ENCODE data around the gene FXYD1.

Gene FXYD1

GRCh38 chr19:35115177-35115951, 23.3 kb upstream of the FXYD1 start, which contains the start of gene FXYD3:
TSS of gene FXYD3 (plus strand) at chr19:35115823. CDS start at chr19:35119377, 3,554 bp downstream.
- Mint-ChIP-seq H3K27ac (peak within 1 kb of the TSS; percentile 72), H3K4me1 (ENCODE audit: low read depth) (peaks cover 50% of the 10 kb centered on the region), H3K36me3 (ENCODE audit: low read depth) (no peaks in the 10 kb centered on the region), H3K4me3 (peak within 1 kb of the TSS; percentile 61), H3K27me3 (peaks cover 41% of the 10 kb centered on the region), H3K9me3 (no peaks in the 10 kb centered on the region)
- intact Hi-C loops (cut with micrococcal nuclease) = no loop called here

- Mint-ChIP-seq H3K27ac (peak overlapping the region; percentile 21), H3K4me1 (ENCODE audit: low read depth) (peaks cover 54% of the 10 kb centered on the region), H3K4me3 (no peak overlapping the region), H3K9me3 (no peaks in the 10 kb centered on the region), H3K27me3 (peaks cover 41% of the 10 kb centered on the region), H3K36me3 (ENCODE audit: low read depth) (no peaks in the 10 kb centered on the region)
- intact Hi-C loops (cut with micrococcal nuclease) = no loop called here
Measured at GRCh38 chr19:35116072-35116801, 22.4 kb upstream of the FXYD1 start.

GRCh38 chr19:35117116-35117515, 21.5 kb upstream of the FXYD1 start:
- intact Hi-C loops (cut with micrococcal nuclease) = no loop called here
- Mint-ChIP-seq H3K27ac (peak overlapping the region; percentile 21), H3K4me3 (no peak overlapping the region), H3K9me3 (no peaks in the 10 kb centered on the region), H3K27me3 (peaks cover 41% of the 10 kb centered on the region), H3K36me3 (ENCODE audit: low read depth) (no peaks in the 10 kb centered on the region), H3K4me1 (ENCODE audit: low read depth) (peaks cover 61% of the 10 kb centered on the region)

DNA sequence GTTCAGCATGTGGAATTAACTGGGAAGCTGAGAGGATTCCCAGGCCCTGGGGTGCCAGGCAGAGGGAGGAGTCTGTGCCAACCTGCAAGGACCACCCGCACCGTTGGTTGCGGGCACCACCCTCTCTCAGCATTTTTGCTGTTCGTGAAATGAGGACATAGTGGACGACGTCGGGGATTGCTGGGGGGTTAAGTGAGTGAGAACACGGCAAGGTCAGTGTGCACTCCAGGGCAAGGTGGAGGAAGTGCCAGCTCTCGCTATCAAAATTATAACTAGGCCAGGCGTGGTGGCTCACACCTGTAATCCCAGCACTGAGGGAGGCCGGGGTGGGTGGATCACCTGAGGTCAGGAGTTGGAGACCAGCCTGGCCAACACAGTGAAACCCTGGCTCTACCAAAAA, 20.8 kb upstream of the FXYD1 start:
- peak overlapping the region; percentile 80 for H3K27ac Mint-ChIP-seq
- no peaks in the 10 kb centered on the region for H3K9me3 Mint-ChIP-seq
- intact Hi-C loops (cut with micrococcal nuclease) = no loop called here
- peaks cover 41% of the 10 kb centered on the region for H3K27me3 Mint-ChIP-seq
- H3K36me3 Mint-ChIP-seq (ENCODE audit: low read depth) = no peaks in the 10 kb centered on the region
- H3K4me3 Mint-ChIP-seq = no peak overlapping the region
- peaks cover 66% of the 10 kb centered on the region for H3K4me1 Mint-ChIP-seq (ENCODE audit: low read depth)

DNA sequence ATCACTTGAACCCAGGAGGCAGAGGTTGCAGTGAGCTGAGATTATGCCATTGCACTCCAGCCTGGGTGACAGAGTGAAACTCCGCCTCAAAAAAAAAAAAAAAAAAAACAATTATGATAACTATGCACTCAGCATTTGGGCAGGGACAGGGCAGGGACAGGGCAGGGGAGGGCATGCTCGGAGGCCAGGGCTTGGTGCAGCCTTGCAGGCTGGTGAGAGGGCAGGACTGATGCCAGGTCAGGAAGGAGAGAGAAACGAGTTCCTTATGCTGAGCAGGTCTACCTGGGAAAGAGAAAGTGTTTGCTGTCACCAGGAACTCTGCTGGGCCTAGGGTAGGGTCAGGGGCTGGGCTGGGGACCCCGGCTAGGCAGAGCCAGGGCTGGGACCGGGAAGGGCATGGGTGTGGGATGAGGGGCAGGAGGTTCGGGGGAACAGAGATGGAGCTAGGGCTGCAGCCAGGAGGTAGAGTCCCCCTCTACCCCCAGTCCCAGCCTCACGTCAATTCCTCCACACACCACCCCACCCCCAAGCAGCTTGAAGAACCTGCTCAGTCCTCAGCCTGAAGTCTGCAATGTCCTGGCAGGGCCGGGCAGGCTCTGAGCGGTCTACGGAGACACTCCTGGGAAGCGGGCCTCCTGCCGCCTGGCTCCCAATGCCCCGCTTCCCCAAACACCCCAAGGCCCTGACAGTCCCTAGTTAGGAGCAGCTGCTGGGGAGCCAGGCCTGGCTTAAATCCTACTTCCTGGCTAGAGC, 20.2 kb upstream of the FXYD1 start:
- Mint-ChIP-seq H3K36me3 (ENCODE audit: low read depth) (no peaks in the 10 kb centered on the region), H3K4me1 (ENCODE audit: low read depth) (peaks cover 70% of the 10 kb centered on the region), H3K27me3 (peaks cover 41% of the 10 kb centered on the region), H3K9me3 (no peaks in the 10 kb centered on the region), H3K27ac (peak overlapping the region; percentile 80), H3K4me3 (peak overlapping the region; percentile 51)
- intact Hi-C loops (cut with micrococcal nuclease) = no loop called here

DNA sequence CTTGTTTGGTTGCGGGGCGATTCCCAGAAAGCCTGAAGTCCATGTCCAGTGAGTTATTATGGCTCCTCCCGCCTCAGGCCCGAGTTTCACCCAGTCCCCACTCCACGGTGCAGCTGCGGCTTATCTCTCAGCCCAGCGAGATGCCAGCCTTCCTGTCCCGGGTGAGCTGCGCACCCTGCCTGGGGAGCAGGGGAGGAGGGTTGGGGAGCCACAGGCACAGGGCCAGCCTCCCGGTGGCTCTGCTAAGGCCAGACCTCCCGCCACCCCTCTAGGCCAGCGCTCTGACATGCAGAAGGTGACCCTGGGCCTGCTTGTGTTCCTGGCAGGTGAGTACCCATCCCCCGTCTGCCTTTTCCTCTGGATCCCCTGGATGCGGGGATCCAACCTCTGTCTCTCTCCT, 19.5 kb upstream of the FXYD1 start:
- intact Hi-C loops (cut with micrococcal nuclease) = no loop called here
- H3K27ac Mint-ChIP-seq = peak overlapping the region; percentile 80
- peaks cover 72% of the 10 kb centered on the region for H3K4me1 Mint-ChIP-seq (ENCODE audit: low read depth)
- H3K9me3 Mint-ChIP-seq = no peaks in the 10 kb centered on the region
- H3K27me3 Mint-ChIP-seq = peaks cover 41% of the 10 kb centered on the region
- H3K36me3 Mint-ChIP-seq (ENCODE audit: low read depth) = peaks cover 2% of the 10 kb centered on the region
- H3K4me3 Mint-ChIP-seq = no peak overlapping the region

GRCh38 chr19:35119578-35120155, 19.0 kb upstream of the FXYD1 start:
- peak overlapping the region; percentile 80 for H3K27ac Mint-ChIP-seq
- intact Hi-C loops (cut with micrococcal nuclease) = no loop called here

DNA sequence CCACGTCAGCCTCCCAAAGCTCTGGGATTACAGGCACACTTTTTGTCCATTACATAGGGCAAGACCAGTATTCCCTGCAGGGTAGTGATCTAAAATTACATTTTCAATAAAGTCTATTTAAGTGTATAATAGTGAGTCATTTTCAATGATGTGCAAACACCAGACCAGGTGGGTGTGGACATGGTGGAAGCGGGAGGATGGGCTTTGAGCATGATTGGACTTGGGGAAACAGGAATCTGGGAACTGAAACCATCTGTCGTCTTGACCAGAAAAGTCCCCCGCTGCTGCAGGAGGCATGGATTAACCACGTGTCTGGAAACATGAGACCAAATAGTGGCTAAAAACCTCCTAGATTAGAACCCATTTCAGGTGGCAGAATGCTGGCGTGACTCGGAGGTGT, 18.1 kb upstream of the FXYD1 start:
- intact Hi-C loops (cut with micrococcal nuclease) = no loop called here
- H3K27ac Mint-ChIP-seq = peak overlapping the region; percentile 80
- no peaks in the 10 kb centered on the region for H3K9me3 Mint-ChIP-seq
- H3K4me1 Mint-ChIP-seq (ENCODE audit: low read depth) = peaks cover 74% of the 10 kb centered on the region
- H3K36me3 Mint-ChIP-seq (ENCODE audit: low read depth) = peaks cover 5% of the 10 kb centered on the region
- H3K27me3 Mint-ChIP-seq = peaks cover 33% of the 10 kb centered on the region
- H3K4me3 Mint-ChIP-seq = no peak overlapping the region

More at GRCh38 chr19:35119578-35120155, 19.0 kb upstream of the FXYD1 start:
- H3K9me3 Mint-ChIP-seq = no peaks in the 10 kb centered on the region
- H3K4me1 Mint-ChIP-seq (ENCODE audit: low read depth) = peaks cover 73% of the 10 kb centered on the region
- H3K4me3 Mint-ChIP-seq = no peak overlapping the region
- H3K36me3 Mint-ChIP-seq (ENCODE audit: low read depth) = peaks cover 5% of the 10 kb centered on the region
- peaks cover 40% of the 10 kb centered on the region for H3K27me3 Mint-ChIP-seq

- Mint-ChIP-seq H3K27ac (peak overlapping the region; percentile 80), H3K36me3 (ENCODE audit: low read depth) (peaks cover 5% of the 10 kb centered on the region), H3K9me3 (no peaks in the 10 kb centered on the region), H3K27me3 (peaks cover 33% of the 10 kb centered on the region), H3K4me1 (ENCODE audit: low read depth) (peaks cover 78% of the 10 kb centered on the region), H3K4me3 (no peak overlapping the region)
- intact Hi-C loops (cut with micrococcal nuclease) = no loop called here
Measured at GRCh38 chr19:35120898-35121297, 17.7 kb upstream of the FXYD1 start.

GRCh38 chr19:35122687-35123551, 15.7 kb upstream of the FXYD1 start:
- peaks cover 16% of the 10 kb centered on the region for H3K27me3 Mint-ChIP-seq
- intact Hi-C loops (cut with micrococcal nuclease) = no loop called here
- no peak overlapping the region for H3K4me3 Mint-ChIP-seq
- H3K4me1 Mint-ChIP-seq (ENCODE audit: low read depth) = peaks cover 74% of the 10 kb centered on the region
- H3K36me3 Mint-ChIP-seq (ENCODE audit: low read depth) = peaks cover 5% of the 10 kb centered on the region
- H3K9me3 Mint-ChIP-seq = no peaks in the 10 kb centered on the region
- H3K27ac Mint-ChIP-seq = peak overlapping the region; percentile 88

GRCh38 chr19:35123573-35123972, 15.1 kb upstream of the FXYD1 start:
- no peaks in the 10 kb centered on the region for H3K9me3 Mint-ChIP-seq

DNA sequence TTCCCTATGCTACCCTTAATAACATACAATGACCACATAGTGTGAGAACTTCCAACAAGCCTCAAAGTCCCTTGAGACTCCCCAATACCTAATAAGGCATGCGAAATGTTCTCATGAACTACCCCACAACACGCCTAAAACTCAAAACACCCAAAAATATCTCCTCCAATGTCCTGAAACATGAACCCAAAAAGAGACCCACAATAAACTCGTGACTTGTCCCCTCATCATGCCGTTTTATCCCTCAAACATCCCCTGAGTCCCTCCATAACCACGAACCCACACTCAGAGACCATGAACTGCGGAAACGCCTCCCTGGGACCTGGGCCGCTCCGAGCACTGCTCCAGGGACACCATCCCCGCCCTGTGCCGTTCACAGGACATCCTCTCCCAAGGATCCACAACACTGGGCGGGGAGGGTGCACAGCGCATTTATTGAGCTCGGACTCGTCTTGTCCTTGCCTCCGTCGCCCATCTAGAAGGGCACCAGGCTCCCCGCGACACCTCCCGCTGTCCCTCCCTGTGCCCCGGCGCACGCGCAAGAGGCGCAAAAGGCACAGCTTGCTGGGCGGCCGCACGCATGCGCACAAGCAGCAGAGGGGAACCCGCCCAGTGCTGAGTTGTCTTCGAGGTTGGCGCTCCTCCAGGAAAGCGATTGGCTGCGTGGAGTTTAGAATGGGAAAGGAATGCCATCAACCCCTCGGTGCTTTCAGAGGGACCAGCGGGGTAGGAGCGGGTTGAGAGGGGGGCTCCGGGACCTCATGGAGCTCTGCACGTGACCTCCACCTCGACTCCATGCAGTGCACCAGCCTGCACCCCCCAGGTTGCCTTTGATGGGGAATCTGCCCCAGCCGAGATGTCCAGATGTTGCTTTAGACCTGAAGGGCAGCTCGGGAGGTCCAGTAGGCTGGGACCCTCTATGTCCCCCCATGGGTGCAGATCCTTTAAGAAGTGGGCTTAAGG, 14.2 kb upstream of the FXYD1 start:
- Mint-ChIP-seq H3K4me3 (peak overlapping the region; percentile 77), H3K4me1 (ENCODE audit: low read depth) (peaks cover 59% of the 10 kb centered on the region), H3K27ac (peak overlapping the region; percentile 88), H3K9me3 (no peaks in the 10 kb centered on the region), H3K27me3 (peaks cover 10% of the 10 kb centered on the region), H3K36me3 (ENCODE audit: low read depth) (peaks cover 5% of the 10 kb centered on the region)
- intact Hi-C loops (cut with micrococcal nuclease) = no loop called here

More at GRCh38 chr19:35123573-35123972, 15.1 kb upstream of the FXYD1 start:
- intact Hi-C loops (cut with micrococcal nuclease) = no loop called here
- Mint-ChIP-seq H3K36me3 (ENCODE audit: low read depth) (peaks cover 5% of the 10 kb centered on the region), H3K27ac (peak overlapping the region; percentile 88), H3K4me3 (peak overlapping the region; percentile 25), H3K4me1 (ENCODE audit: low read depth) (peaks cover 68% of the 10 kb centered on the region), H3K27me3 (peaks cover 9% of the 10 kb centered on the region)

Data from dendritic cell treated with granulocyte-macrophage colony-stimulating factor and Interleukin-4, amounts not matched to agents 40 ng/mL and 50 ng/mL, for 4 days (primary cell).